ENCODE results near the gene PGAM5. TPM values are rescaled to one million over a fixed set of nuclear protein-coding genes. Genes with fewer than 3 reads are reported as not detected.

The PGAM5 gene
- total and polyA plus RNA-seq, 2 of the 13 experiments (the other 11 are each of a cell fraction or from before 2014, with no cell fraction given), result 18.0 to 77.9 TPM

DNA sequence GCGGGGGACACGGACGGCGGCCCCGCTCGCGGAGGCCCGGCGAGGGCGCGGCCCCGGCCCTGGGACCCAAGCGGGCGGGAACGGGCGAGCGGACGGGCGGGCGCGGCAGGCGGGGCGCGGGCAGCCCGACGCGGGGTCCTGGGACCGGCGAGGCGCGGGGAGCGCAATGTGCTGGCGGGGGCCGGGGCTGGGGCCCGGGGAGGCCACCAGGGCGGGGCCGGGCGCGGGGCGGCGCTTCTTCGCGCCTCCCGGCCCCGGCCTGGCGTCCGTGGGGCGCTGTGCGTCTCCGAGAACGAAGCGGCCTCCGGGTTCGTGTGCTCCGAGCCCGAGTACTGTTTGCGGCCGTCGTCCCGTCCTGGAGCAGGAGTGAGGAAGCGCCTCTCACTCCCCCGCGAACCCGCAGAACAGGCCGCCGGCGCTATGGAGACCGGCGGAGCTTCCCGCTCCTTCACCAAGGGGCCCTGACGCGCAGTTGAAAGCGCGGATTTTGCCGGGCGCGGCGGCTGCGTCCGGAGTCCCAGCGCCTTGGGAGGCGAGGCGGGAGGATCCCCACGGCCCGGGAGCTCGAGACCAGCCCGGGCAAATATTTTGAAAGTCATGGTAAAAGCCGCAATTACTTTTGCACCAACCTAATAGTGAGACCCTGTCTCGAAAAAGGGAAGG lies 51.4 kb downstream of the PGAM5 start (continued):
- TF ChIP-seq ZFP36 (IDR thresholded peaks at IDR 0.05; ENCODE audit: borderline replicate concordance, low read depth, low read length, partially characterized antibody) (no peak), ZNF143 (CRISPR knock-in tag; IDR thresholded peaks at IDR 0.05) (no peak), FOXA1 (IDR thresholded peaks at IDR 0.05) (no peak), FOXA1 (CRISPR knock-in tag; IDR thresholded peaks at IDR 0.05) (no peak), RARG (CRISPR knock-in tag; IDR thresholded peaks at IDR 0.05; ENCODE audit: low read depth) (no peak), FOXJ3 (CRISPR knock-in tag; IDR thresholded peaks at IDR 0.05; ENCODE audit: borderline replicate concordance) (no peak), HDAC6 (IDR thresholded peaks at IDR 0.05; ENCODE audit: low read depth, low read length) (no peak), BCL6 (CRISPR knock-in tag; IDR thresholded peaks at IDR 0.05) (peak; percentile 23), ZNF772 (CRISPR knock-in tag; IDR thresholded peaks at IDR 0.05) (no peak), TOE1 (CRISPR knock-in tag; IDR thresholded peaks at IDR 0.05) (no peak), CBX1 (IDR thresholded peaks at IDR 0.05; ENCODE audit: low read depth) (no peak), CAMTA2 (CRISPR knock-in tag; IDR thresholded peaks at IDR 0.05; ENCODE audit: borderline replicate concordance) (0 out of 2 replicates have a peak, but pooled peaks have one; percentile 31), ZFP62 (CRISPR knock-in tag; IDR thresholded peaks at IDR 0.05) (no peak), TERF1 (CRISPR knock-in tag; IDR thresholded peaks at IDR 0.05) (no peak), ZNF44 (CRISPR knock-in tag; IDR thresholded peaks at IDR 0.05) (peak; percentile 79; the same call in 1 of the 2 replicates), GFI1 (CRISPR knock-in tag; IDR thresholded peaks at IDR 0.05; ENCODE audit: borderline replicate concordance) (no peak), ZNF724P (CRISPR knock-in tag; IDR thresholded peaks at IDR 0.05; ENCODE audit: borderline replicate concordance) (no peak), POLR2G (IDR thresholded peaks at IDR 0.05; ENCODE audit: low read depth, low read length) (peak; percentile 92), PAWR (CRISPR knock-in tag; IDR thresholded peaks at IDR 0.05; ENCODE audit: borderline replicate concordance) (no peak), TFAP4 (IDR thresholded peaks at IDR 0.05; ENCODE audit: borderline replicate concordance, low read depth) (0 out of 2 replicates have a peak, but pooled peaks have one; percentile 10), ZFP36L1 (CRISPR knock-in tag; IDR thresholded peaks at IDR 0.05) (no peak), ARNTL (CRISPR knock-in tag; IDR thresholded peaks at IDR 0.05) (no peak)
- TF ChIP-seq, protein P1, sequence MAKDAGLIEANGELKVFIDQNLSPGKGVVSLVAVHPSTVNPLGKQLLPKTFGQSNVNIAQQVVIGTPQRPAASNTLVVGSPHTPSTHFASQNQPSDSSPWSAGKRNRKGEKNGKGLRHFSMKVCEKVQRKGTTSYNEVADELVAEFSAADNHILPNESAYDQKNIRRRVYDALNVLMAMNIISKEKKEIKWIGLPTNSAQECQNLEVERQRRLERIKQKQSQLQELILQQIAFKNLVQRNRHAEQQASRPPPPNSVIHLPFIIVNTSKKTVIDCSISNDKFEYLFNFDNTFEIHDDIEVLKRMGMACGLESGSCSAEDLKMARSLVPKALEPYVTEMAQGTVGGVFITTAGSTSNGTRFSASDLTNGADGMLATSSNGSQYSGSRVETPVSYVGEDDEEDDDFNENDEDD (CRISPR knock-in tag; IDR thresholded peaks at IDR 0.05; ENCODE audit: borderline replicate concordance), result peak; percentile 57; the same call in 1 of the 2 replicates
- TF ChIP-seq, protein P2, sequence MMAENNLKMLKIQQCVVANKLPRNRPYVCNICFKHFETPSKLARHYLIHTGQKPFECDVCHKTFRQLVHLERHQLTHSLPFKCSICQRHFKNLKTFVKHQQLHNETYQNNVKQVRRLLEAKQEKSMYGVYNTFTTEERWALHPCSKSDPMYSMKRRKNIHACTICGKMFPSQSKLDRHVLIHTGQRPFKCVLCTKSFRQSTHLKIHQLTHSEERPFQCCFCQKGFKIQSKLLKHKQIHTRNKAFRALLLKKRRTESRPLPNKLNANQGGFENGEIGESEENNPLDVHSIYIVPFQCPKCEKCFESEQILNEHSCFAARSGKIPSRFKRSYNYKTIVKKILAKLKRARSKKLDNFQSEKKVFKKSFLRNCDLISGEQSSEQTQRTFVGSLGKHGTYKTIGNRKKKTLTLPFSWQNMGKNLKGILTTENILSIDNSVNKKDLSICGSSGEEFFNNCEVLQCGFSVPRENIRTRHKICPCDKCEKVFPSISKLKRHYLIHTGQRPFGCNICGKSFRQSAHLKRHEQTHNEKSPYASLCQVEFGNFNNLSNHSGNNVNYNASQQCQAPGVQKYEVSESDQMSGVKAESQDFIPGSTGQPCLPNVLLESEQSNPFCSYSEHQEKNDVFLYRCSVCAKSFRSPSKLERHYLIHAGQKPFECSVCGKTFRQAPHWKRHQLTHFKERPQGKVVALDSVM (CRISPR knock-in tag; IDR thresholded peaks at IDR 0.05), result no peak
- TF ChIP-seq, protein P3, sequence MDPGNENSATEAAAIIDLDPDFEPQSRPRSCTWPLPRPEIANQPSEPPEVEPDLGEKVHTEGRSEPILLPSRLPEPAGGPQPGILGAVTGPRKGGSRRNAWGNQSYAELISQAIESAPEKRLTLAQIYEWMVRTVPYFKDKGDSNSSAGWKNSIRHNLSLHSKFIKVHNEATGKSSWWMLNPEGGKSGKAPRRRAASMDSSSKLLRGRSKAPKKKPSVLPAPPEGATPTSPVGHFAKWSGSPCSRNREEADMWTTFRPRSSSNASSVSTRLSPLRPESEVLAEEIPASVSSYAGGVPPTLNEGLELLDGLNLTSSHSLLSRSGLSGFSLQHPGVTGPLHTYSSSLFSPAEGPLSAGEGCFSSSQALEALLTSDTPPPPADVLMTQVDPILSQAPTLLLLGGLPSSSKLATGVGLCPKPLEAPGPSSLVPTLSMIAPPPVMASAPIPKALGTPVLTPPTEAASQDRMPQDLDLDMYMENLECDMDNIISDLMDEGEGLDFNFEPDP (CRISPR knock-in tag; conservative IDR thresholded peaks at IDR 0.05), result no peak
